Measurements from ENCODE around the gene MSANTD7. TPM values are rescaled to one million over a fixed set of nuclear protein-coding genes. Genes with fewer than 3 reads are reported as not detected.

The MSANTD7 gene
- total RNA-seq, 1 experiment from 2014 or later, result 19.1 TPM

GRCh38 chr10:14838582-14839304 lies 637 bp downstream of the MSANTD7 start:
- ChIA-PET POLR2A (ENCODE audit: low non-redundant PET) (no interaction called here), CTCF (interaction anchor here (0.6 to 0.9 kb wide), 2 partner anchors 40 to 250 kb away, joined by 3 to 5 read pairs; partner anchors contain the start of gene SUV39H2)
- H3K36me3 ChIP-seq (ENCODE audit: insufficient read depth, low read length, poor library complexity, severe bottlenecking), result peaks cover 38% of the 10 kb centered on the region
- H3K27ac ChIP-seq (ENCODE audit: low read depth, low read length, poor library complexity, severe bottlenecking), result peak overlapping the region; percentile 94
- H3K9me3 ChIP-seq (ENCODE audit: low read depth, low read length, poor library complexity, severe bottlenecking), result no peaks in the 10 kb centered on the region
- peak overlapping the region; percentile 99 for H3K4me3 ChIP-seq (ENCODE audit: low read depth, low read length, poor library complexity, severe bottlenecking)
- H3K4me1 ChIP-seq (ENCODE audit: insufficient read depth, low read length, poor library complexity, severe bottlenecking), result peaks cover 7% of the 10 kb centered on the region
- H3K27me3 ChIP-seq (replicated peaks; ENCODE audit: insufficient read depth, low read depth, low read length, poor library complexity), result no peaks in the 10 kb centered on the region
- peak; percentile 24 for DNase-seq (ENCODE audit: low spot score)
- intact Hi-C loops (cut with micrococcal nuclease; ENCODE audit: unreplicated experiment), result loop anchor here (5.0 kb wide), 1 partner anchor 341 kb away; no protein-coding TSS in a partner anchor
- no TSS peak for BruUV-seq (replicated peaks)
- TF ChIP-seq CTCF (conservative IDR thresholded peaks at IDR 0.05; ENCODE audit: low read depth, low read length) (no peak), EZH2 (IDR thresholded peaks at IDR 0.05; ENCODE audit: borderline replicate concordance, low read depth, low read length, poor library complexity, severe bottlenecking) (no peak)

- H3K36me3 ChIP-seq (ENCODE audit: insufficient read depth, low read length, poor library complexity, severe bottlenecking), result peaks cover 44% of the 10 kb centered on the region
- H3K9me3 ChIP-seq (ENCODE audit: low read depth, low read length, poor library complexity, severe bottlenecking), result no peaks in the 10 kb centered on the region
- H3K27me3 ChIP-seq (replicated peaks; ENCODE audit: insufficient read depth, low read depth, low read length, poor library complexity), result no peaks in the 10 kb centered on the region
- peak overlapping the region; percentile 99 for H3K4me3 ChIP-seq (ENCODE audit: low read depth, low read length, poor library complexity, severe bottlenecking)
- peak overlapping the region; percentile 94 for H3K27ac ChIP-seq (ENCODE audit: low read depth, low read length, poor library complexity, severe bottlenecking)
- DNase-seq (ENCODE audit: low spot score), result peak; percentile 14
- POLR2A ChIA-PET (ENCODE audit: low non-redundant PET), result no interaction called here
- no peak for TF ChIP-seq CTCF (conservative IDR thresholded peaks at IDR 0.05; ENCODE audit: low read depth, low read length)
- no peak for TF ChIP-seq EZH2 (IDR thresholded peaks at IDR 0.05; ENCODE audit: borderline replicate concordance, low read depth, low read length, poor library complexity, severe bottlenecking)
- no TSS peak for BruUV-seq (replicated peaks)
- intact Hi-C loops (cut with micrococcal nuclease; ENCODE audit: unreplicated experiment), result loop anchor here (5.0 kb wide), 1 partner anchor 342 kb away; no protein-coding TSS in a partner anchor
- CTCF ChIA-PET, result no interaction called here
- H3K4me1 ChIP-seq (ENCODE audit: insufficient read depth, low read length, poor library complexity, severe bottlenecking), result peaks cover 7% of the 10 kb centered on the region
These were observed 1.2 kb downstream of the MSANTD7 start for GRCh38 chr10:14839305-14839695.

GRCh38 chr10:14840178-14840577 lies 2.1 kb downstream of the MSANTD7 start:
- intact Hi-C loops (cut with micrococcal nuclease; ENCODE audit: unreplicated experiment), result no loop called here
- no peak for DNase-seq (ENCODE audit: low spot score)
- BruUV-seq (replicated peaks), result no TSS peak
- Histone ChIP-seq H3K4me1 (ENCODE audit: insufficient read depth, low read length, poor library complexity, severe bottlenecking) (peaks cover 7% of the 10 kb centered on the region), H3K4me3 (ENCODE audit: low read depth, low read length, poor library complexity, severe bottlenecking) (no peak overlapping the region), H3K27ac (ENCODE audit: low read depth, low read length, poor library complexity, severe bottlenecking) (no peak overlapping the region), H3K9me3 (ENCODE audit: low read depth, low read length, poor library complexity, severe bottlenecking) (no peaks in the 10 kb centered on the region), H3K27me3 (replicated peaks; ENCODE audit: insufficient read depth, low read depth, low read length, poor library complexity) (no peaks in the 10 kb centered on the region), H3K36me3 (ENCODE audit: insufficient read depth, low read length, poor library complexity, severe bottlenecking) (peaks cover 53% of the 10 kb centered on the region)
- POLR2A ChIA-PET (ENCODE audit: low non-redundant PET), result no interaction called here
- TF ChIP-seq EZH2 (IDR thresholded peaks at IDR 0.05; ENCODE audit: borderline replicate concordance, low read depth, low read length, poor library complexity, severe bottlenecking), result no peak
- TF ChIP-seq CTCF (conservative IDR thresholded peaks at IDR 0.05; ENCODE audit: low read depth, low read length), result no peak
- CTCF ChIA-PET, result no interaction called here

Measured in A673 (cell line).